H1 (cell line): ENCODE measurements around the gene TMCC3. TPM values are rescaled to one million over a fixed set of nuclear protein-coding genes. Genes with fewer than 3 reads are reported as not detected.

Source experiments
- CTCF ChIA-PET: fragments of 300-600 bp; sonication (Branson Sonifier 250); formaldehyde crosslinking; loops from one replicate; lab custom pipeline; 2021; ENCODE audit not compliant: partially characterized antibody; lab: Charles Lee
- POLR2A ChIA-PET: fragments of 300-600 bp; sonication (Branson Sonifier 250); formaldehyde crosslinking; loops from one replicate; lab custom pipeline; 2021; ENCODE audit warnings: inconsistent platforms; ENCODE audit not compliant: partially characterized antibody; lab: Charles Lee
- DNase-seq, 2 experiments: peaks; one replicate each; pipeline versions ENCODE4 v3.0.0 to v3.0.0-alpha.2; 2010 to 2022; ENCODE audit warnings: low spot score in 2 of 2, low read depth in 1 of 2, mixed read lengths in 1 of 2
- FAIRE-seq: peaks from 2 replicates; lab custom pipeline; 2011; peaks lifted over from hg19 to GRCh38; lab: Jason Lieb, UNC
- H2AFZ ChIP-seq: 2 replicates; pipeline ENCODE4 v1.8.1; 2012; ENCODE audit warnings: low read length, inconsistent platforms
- H2AK5ac ChIP-seq: 2 replicates; pipeline ENCODE4 v1.6.1; 2013; ENCODE audit warnings: low read depth, low read length
- H2BK120ac ChIP-seq: replicated peaks from 2 replicates; pipeline ENCODE3; 2013; ENCODE audit warnings: low read depth, low read length, inconsistent platforms
- H2BK12ac ChIP-seq: 2 replicates; pipeline ENCODE4 v1.6.1; 2013; ENCODE audit warnings: low read depth, low read length
- H2BK15ac ChIP-seq: 2 replicates; pipeline ENCODE4 v1.6.1; 2013; ENCODE audit warnings: low read length
- H2BK20ac ChIP-seq: 2 replicates; pipeline ENCODE4 v1.6.1; 2013; ENCODE audit warnings: low read length
- H2BK5ac ChIP-seq: 2 replicates; pipeline ENCODE4 v1.6.1; 2013; ENCODE audit warnings: low read depth, low read length
- H3K14ac ChIP-seq: 2 replicates; pipeline ENCODE4 v1.6.1; 2013; ENCODE audit warnings: inconsistent platforms; ENCODE audit not compliant: insufficient read length
- H3K18ac ChIP-seq: 2 replicates; pipeline ENCODE4 v1.6.1; 2013; ENCODE audit warnings: low read length; ENCODE audit errors: extremely low read depth
- H3K23ac ChIP-seq: 2 replicates; pipeline ENCODE4 v1.6.1; 2013; ENCODE audit warnings: inconsistent platforms; ENCODE audit not compliant: insufficient read length
- H3K23me2 ChIP-seq: 2 replicates; pipeline ENCODE4 v1.6.1; 2013; ENCODE audit warnings: low read depth, low read length
- H3K27ac ChIP-seq: 2 replicates; pipeline ENCODE4 v1.6.1; 2011; ENCODE audit warnings: low read depth, low read length, inconsistent platforms
- H3K27me3 ChIP-seq, 4 experiments: replicated peaks in 1 of 4; 1 replicate in 1 of 4; 2 replicates in 3 of 4; pipeline versions ENCODE4 v1.6.1 to v1.8.1; 2011 to 2013; ENCODE audit warnings: low read length in 3 of 4, mild to moderate bottlenecking in 3 of 4, inconsistent platforms in 2 of 4, mixed read lengths in 2 of 4, moderate library complexity in 1 of 4; ENCODE audit not compliant: control insufficient read depth in 3 of 4, insufficient read depth in 3 of 4; ENCODE audit errors: extremely low read depth in 1 of 4
- H3K36me3 ChIP-seq, 4 experiments: 2 replicates each; pipeline versions ENCODE4 v1.6.1 to v1.8.1; 2011 to 2013; ENCODE audit warnings: mild to moderate bottlenecking in 4 of 4, low read length in 3 of 4, moderate library complexity in 2 of 4, control low read depth in 1 of 4, inconsistent platforms in 1 of 4; ENCODE audit not compliant: insufficient read depth in 4 of 4, control insufficient read depth in 2 of 4
- H3K4ac ChIP-seq: replicated peaks from 2 replicates; pipeline ENCODE3; 2013; ENCODE audit warnings: low read length, low read depth, mixed read lengths, inconsistent platforms; ENCODE audit not compliant: insufficient read length
- H3K4me1 ChIP-seq, 4 experiments: replicated peaks in 1 of 4; 1 replicate in 1 of 4; 2 replicates in 3 of 4; pipeline versions ENCODE4 v1.6.1 to v1.8.1; 2011 to 2013; ENCODE audit warnings: low read length in 3 of 4, inconsistent platforms in 2 of 4, mixed read lengths in 1 of 4; ENCODE audit not compliant: insufficient read depth in 4 of 4, control insufficient read depth in 3 of 4
- H3K4me2 ChIP-seq, 2 experiments: 2 replicates each; pipeline versions ENCODE4 v1.6.1 to v1.8.1; 2011 to 2013; ENCODE audit warnings: low read depth in 2 of 2, low read length in 2 of 2, control low read depth in 1 of 2, inconsistent platforms in 1 of 2, mild to moderate bottlenecking in 1 of 2; ENCODE audit not compliant: insufficient read depth in 1 of 2
- H3K4me3 ChIP-seq, 4 experiments: fragments of 200-600, 300-600 bp in 1 of 4; sonication (generic), shearing (Covaris generic), sonication (Bioruptor Twin) in 1 of 4; 2 replicates each; pipeline versions ENCODE4 v1.5.1 to v1.8.1; 2011 to 2016; ENCODE audit warnings: low read length in 4 of 4, low read depth in 3 of 4, control low read depth in 2 of 4, inconsistent platforms in 2 of 4, mild to moderate bottlenecking in 2 of 4, mixed read lengths in 1 of 4, moderate library complexity in 1 of 4; ENCODE audit not compliant: insufficient read depth in 2 of 4; ENCODE audit errors: extremely low read depth in 1 of 4
- H3K56ac ChIP-seq: replicated peaks from 2 replicates; pipeline ENCODE3; 2013; ENCODE audit warnings: low read depth, mild to moderate bottlenecking, mixed read lengths, low read length, inconsistent platforms; ENCODE audit not compliant: insufficient read length
- H3K79me1 ChIP-seq: 2 replicates; pipeline ENCODE4 v1.6.1; 2013; ENCODE audit warnings: low read depth, low read length, control low read depth
- H3K79me2 ChIP-seq, 2 experiments: 2 replicates each; pipeline versions ENCODE4 v1.6.1 to v1.8.1; 2012 to 2013; ENCODE audit warnings: low read length in 2 of 2, mild to moderate bottlenecking in 2 of 2, inconsistent platforms in 1 of 2; ENCODE audit not compliant: insufficient read depth in 2 of 2, control insufficient read depth in 1 of 2
- H3K9ac ChIP-seq, 4 experiments: replicated peaks in 1 of 4; 1 replicate in 1 of 4; 2 replicates in 3 of 4; pipeline versions ENCODE4 v1.6.1 to v1.8.1; 2011 to 2013; ENCODE audit warnings: low read depth in 3 of 4, low read length in 3 of 4, control low read depth in 2 of 4, mild to moderate bottlenecking in 2 of 4, moderate library complexity in 2 of 4, inconsistent platforms in 1 of 4; ENCODE audit errors: extremely low read depth in 1 of 4
- H3K9me3 ChIP-seq, 2 experiments: 2 replicates each; pipeline versions ENCODE4 v1.6.1 to v1.8.1; 2012 to 2013; ENCODE audit warnings: mild to moderate bottlenecking in 2 of 2, moderate library complexity in 2 of 2, control low read depth in 1 of 2, inconsistent platforms in 1 of 2, low read depth in 1 of 2, low read length in 1 of 2, mixed read lengths in 1 of 2; ENCODE audit not compliant: insufficient read depth in 2 of 2
- H4K20me1 ChIP-seq, 2 experiments: replicated peaks in 1 of 2; 2 replicates each; pipeline versions ENCODE3 to v1.8.1; 2011 to 2013; ENCODE audit warnings: inconsistent platforms in 2 of 2, low read length in 2 of 2, mild to moderate bottlenecking in 1 of 2; ENCODE audit not compliant: insufficient read depth in 2 of 2, control insufficient read depth in 1 of 2
- H4K5ac ChIP-seq: 2 replicates; pipeline ENCODE4 v1.6.1; 2013; ENCODE audit warnings: low read length, low read depth, mixed read lengths, inconsistent platforms; ENCODE audit not compliant: insufficient read length
- H4K8ac ChIP-seq: 2 replicates; pipeline ENCODE4 v1.8.0; 2013; ENCODE audit warnings: mild to moderate bottlenecking, moderate library complexity, low read length, inconsistent platforms; ENCODE audit not compliant: insufficient read depth; ENCODE audit errors: extremely low read depth
- H4K91ac ChIP-seq: replicated peaks from 2 replicates; pipeline ENCODE3; 2013; ENCODE audit warnings: low read length, mixed read lengths, inconsistent platforms; ENCODE audit not compliant: insufficient read length
- FOSL1 ChIP-seq: IDR thresholded peaks from 2 replicates; pipeline ENCODE4 v1.6.1; 2011; ENCODE audit warnings: mild to moderate bottlenecking, low read depth, low read length, moderate library complexity; ENCODE audit not compliant: insufficient read depth
- KDM4A ChIP-seq: IDR thresholded peaks from one replicate; pipeline ENCODE4 v1.7.1; 2012; ENCODE audit warnings: low read depth, mild to moderate bottlenecking, moderate library complexity, low read length, inconsistent platforms; ENCODE audit not compliant: severe bottlenecking
- RXRA ChIP-seq: IDR thresholded peaks from 2 replicates; pipeline ENCODE4 v1.6.1; 2011; ENCODE audit warnings: low read depth, mild to moderate bottlenecking, low read length, moderate library complexity; ENCODE audit not compliant: insufficient read depth
- SIN3A ChIP-seq, 2 experiments: IDR thresholded peaks in 1 of 2; conservative IDR thresholded peaks in 1 of 2; 2 replicates each; pipeline ENCODE4 v1.6.1; 2011 to 2012; ENCODE audit warnings: low read length in 2 of 2, improper control_type of control experiment in 1 of 2, low read depth in 1 of 2, mild to moderate bottlenecking in 1 of 2
- SIX5 ChIP-seq: IDR thresholded peaks from 2 replicates; pipeline ENCODE4 v1.6.1; 2011; ENCODE audit warnings: mild to moderate bottlenecking, low read depth, low read length
- TAF1 ChIP-seq: IDR thresholded peaks from 2 replicates; pipeline ENCODE4 v1.6.1; 2011; ENCODE audit warnings: mild to moderate bottlenecking, low read depth, low read length
- TEAD4 ChIP-seq: IDR thresholded peaks from 2 replicates; pipeline ENCODE4 v1.6.1; 2012; ENCODE audit warnings: low read depth, low read length, inconsistent platforms, mixed read lengths
- USF2 ChIP-seq: IDR thresholded peaks from 2 replicates; pipeline ENCODE4 v1.6.1; 2011; ENCODE audit warnings: low read length, improper control_type of control experiment
- WGBS, 2 experiments: shearing (Covaris generic) in 1 of 2; methylation state at CpG; one replicate each; pipeline versions ENCODE4 v1.1.6 to v1.1.7; 2013 to 2015; ENCODE audit warnings: low lambda C conversion rate in 2 of 2, mixed read lengths in 2 of 2, inconsistent platforms in 1 of 2, low coverage in 1 of 2, missing lambda C conversion rate in 1 of 2; ENCODE audit not compliant: insufficient replicate concordance in 2 of 2, insufficient coverage in 1 of 2, insufficient read length in 1 of 2; ENCODE audit errors: extremely low coverage in 1 of 2, missing lambda C conversion rate in 1 of 2; 5-methylcytosine and 5-hydroxymethylcytosine counted together
- polyA plus RNA-seq, 7 experiments: library from polyadenylated mRNA; depleted of rRNA in 3 of 7; stranded (reverse) in 5 of 7; unstranded in 2 of 7; fragments of >200 nt in 5 of 7; fragments of 200-250 nt in 2 of 7; gene quantifications; 1 replicate in 5 of 7; 2 replicates in 1 of 7; 4 replicates in 1 of 7; pipeline versions ENCODE4 v1.2.1 to v1.2.3, GENCODE V29; 2011 to 2013; ENCODE audit warnings: missing spikeins in 2 of 7, mixed read lengths in 2 of 7
- total RNA-seq: library from RNA; stranded (reverse); fragmentation: NEBNext Ultra II Directional; extraction: Animal tissue kit (Norgen Biotek cat#: 25700); gene quantifications from 2 replicates; pipeline ENCODE4 v1.2.1, GENCODE V29; 2021

The TMCC3 gene
- total and polyA plus RNA-seq, 2 of the 8 experiments (the other 6 are each of a cell fraction or from before 2014, with no cell fraction given) = 1.7 to 4.1 TPM

GRCh38 chr12:94566345-94566744, 84.0 kb downstream of the TMCC3 start:
- no peak overlapping the region for H2BK12ac ChIP-seq
- no peak for FAIRE-seq
- no peak overlapping the region for H2AFZ ChIP-seq
- H3K27ac ChIP-seq = no peak overlapping the region
- H3K4me2 ChIP-seq = no peak overlapping the region
- no peak overlapping the region for H3K56ac ChIP-seq
- no peak overlapping the region for H3K4ac ChIP-seq
- no peak overlapping the region for H2BK120ac ChIP-seq
- H3K79me1 ChIP-seq = no peaks in the 10 kb centered on the region
- no peaks in the 10 kb centered on the region for H4K20me1 ChIP-seq
- no peak overlapping the region for H4K8ac ChIP-seq
- no peak overlapping the region for H3K18ac ChIP-seq
- WGBS, 2 experiments = 92% methylated on average over 8 of the region's 8 CpGs; no CpG with 5 or more reads in 1 of the 2 experiments
- no peak overlapping the region for H4K91ac ChIP-seq
- no peak overlapping the region for H2AK5ac ChIP-seq
- H2BK5ac ChIP-seq = no peak overlapping the region
- H2BK15ac ChIP-seq = no peak overlapping the region
- H3K23ac ChIP-seq = no peak overlapping the region
- no peaks in the 10 kb centered on the region for H3K27me3 ChIP-seq
- CTCF ChIA-PET = interaction anchor here (0.7 to 1.0 kb wide), 2 partner anchors 10 to 197 kb away, joined by 3 to 4 read pairs; no protein-coding TSS in a partner anchor
- no peaks in the 10 kb centered on the region for H3K23me2 ChIP-seq
- DNase-seq = no peak
- no peak overlapping the region for H3K4me3 ChIP-seq
- H3K79me2 ChIP-seq = no peaks in the 10 kb centered on the region
- POLR2A ChIA-PET = no interaction called here
- H4K5ac ChIP-seq = no peak overlapping the region
- no peaks in the 10 kb centered on the region; a peak in 2 of 7 replicates for H3K4me1 ChIP-seq
- H3K9ac ChIP-seq = no peak overlapping the region
- H2BK20ac ChIP-seq = no peak overlapping the region
- H3K9me3 ChIP-seq = no peaks in the 10 kb centered on the region
- no peak overlapping the region for H3K14ac ChIP-seq
- no peaks in the 10 kb centered on the region for H3K36me3 ChIP-seq
- TF ChIP-seq TEAD4 (no peak), RXRA (no peak), TAF1 (no peak), SIN3A (conservative IDR thresholded peaks at IDR 0.05 in 1 of 2, IDR thresholded peaks at IDR 0.05 in 1 of 2; ENCODE audit: low read depth in 1 of 2, low read length in 2 of 2) (no peak), FOSL1 (no peak), KDM4A (no peak), SIX5 (no peak), USF2 (no peak)
